Esophagus muscularis mucosa (tissue), 4 donors: ENCODE data around the gene TWNK. TPM values are rescaled to one million over a fixed set of nuclear protein-coding genes. Genes with fewer than 3 reads are reported as not detected.

ENCODE experiments used
- DNase-seq: peaks from one replicate; pipeline ENCODE4 v3.0.0-alpha.2; 2017; ENCODE audit errors: extremely low spot score
- H3K27ac ChIP-seq, 4 donors: fragments of 200-600 bp; sonication (generic); replicated peaks in 1 of 4; 1 replicate in 3 of 4; 2 replicates in 1 of 4; pipeline ENCODE4 v1.5.1; 2016 to 2019; ENCODE audit warnings: mild to moderate bottlenecking in 1 of 4
- H3K27me3 ChIP-seq, 4 donors: fragments of 200-600 bp; sonication (generic); one replicate each; pipeline versions ENCODE4 v1.5.1 to v1.6.0; 2016 to 2019
- H3K36me3 ChIP-seq, 4 donors: fragments of 200-600 bp; sonication (generic); one replicate each; pipeline ENCODE4 v1.5.1; 2016 to 2019
- H3K4me1 ChIP-seq, 4 donors: fragments of 200-600 bp; sonication (generic); one replicate each; pipeline ENCODE4 v1.5.1; 2016 to 2019
- H3K4me3 ChIP-seq, 4 donors: fragments of 200-600 bp; sonication (generic); 1 replicate in 2 of 4; 2 replicates in 2 of 4; pipeline ENCODE4 v1.5.1; 2016 to 2019; ENCODE audit warnings: mild to moderate bottlenecking in 4 of 4, moderate library complexity in 1 of 4
- H3K9me3 ChIP-seq, 4 donors: fragments of 200-600 bp; sonication (generic); 1 replicate in 3 of 4; 2 replicates in 1 of 4; pipeline ENCODE4 v1.5.1; 2016 to 2019
- CTCF ChIP-seq, 3 experiments: fragments of 200-600 bp in 2 of 3; fragments of 450-650 bp in 1 of 3; sonication (generic) in 2 of 3; IDR thresholded peaks; one replicate each; pipeline ENCODE4 v1.5.1; 2017 to 2019; ENCODE audit warnings: antibody characterized with exemption in 3 of 3, mild to moderate bottlenecking in 2 of 3, moderate library complexity in 1 of 3
- EP300 ChIP-seq: sonication (generic); formaldehyde crosslinking; IDR thresholded peaks from one replicate; pipeline ENCODE4 v1.6.1; 2017; ENCODE audit warnings: antibody characterized with exemption
- POLR2A ChIP-seq: fragments of 450-650 bp; IDR thresholded peaks from one replicate; pipeline ENCODE4 v1.6.1; 2017; ENCODE audit warnings: antibody characterized with exemption, moderate library complexity, mild to moderate bottlenecking, low read depth
- POLR2AphosphoS5 ChIP-seq, 2 donors: sonication (generic); formaldehyde crosslinking; IDR thresholded peaks; one replicate each; pipeline ENCODE4 v1.6.1; 2017; ENCODE audit warnings: antibody characterized with exemption in 2 of 2
- WGBS: methylation state at CpG from one replicate; pipeline ENCODE4 v1.1.5; 2018; 5-methylcytosine and 5-hydroxymethylcytosine counted together
- intact Hi-C: fragments of 100-400 bp; cut with DNase I; formaldehyde crosslinking; loops from one replicate; pipeline ENCODE4 v1.15.1; 2023
- total RNA-seq, 4 donors: library from RNA; depleted of rRNA; stranded (reverse); fragments of >200 nt; gene quantifications; one replicate each; pipeline versions ENCODE4 v1.1.0 to v1.2.1, GENCODE V29; 2016

TWNK gene
- total RNA-seq, 4 donors from 2014 or later: 3.7 to 11.1 (median 9.0) TPM

GRCh38 chr10:101035916-101036702, 48.8 kb downstream of the TWNK start:
- Histone ChIP-seq H3K27me3 (no peaks in the 10 kb centered on the region), H3K4me1 (peaks cover 15 to 29% (median 24%) of the 10 kb centered on the region in 4 donors), H3K9me3 (no peaks in the 10 kb centered on the region), H3K36me3 (peaks cover 31 to 61% (median 56%) of the 10 kb centered on the region in 4 donors), H3K27ac (no peak overlapping the region), H3K4me3 (no peak overlapping the region)
- 78% methylated on average over 10 of the region's 10 CpGs for WGBS
- DNase-seq: no peak
- TF ChIP-seq CTCF (IDR thresholded peaks at IDR 0.05) (no peak), POLR2AphosphoS5 (IDR thresholded peaks at IDR 0.05) (no peak), EP300 (no peak), POLR2A (no peak)
- intact Hi-C loops: no loop called here

- Histone ChIP-seq H3K27ac (no peak overlapping the region), H3K27me3 (no peaks in the 10 kb centered on the region), H3K9me3 (no peaks in the 10 kb centered on the region), H3K4me1 (peaks cover 15 to 30% (median 29%) of the 10 kb centered on the region in 4 donors), H3K4me3 (no peak overlapping the region), H3K36me3 (peaks cover 31 to 61% (median 56%) of the 10 kb centered on the region in 4 donors)
- WGBS: 74% methylated on average over 4 of the region's 7 CpGs
- intact Hi-C loops: no loop called here
- no peak for DNase-seq
- no peak for TF ChIP-seq POLR2AphosphoS5 (IDR thresholded peaks at IDR 0.05)
Measured at GRCh38 chr10:101036726-101037125, 49.4 kb downstream of the TWNK start.

GRCh38 chr10:101038484-101038883, 51.1 kb downstream of the TWNK start:
- H3K27me3 ChIP-seq: no peaks in the 10 kb centered on the region
- peaks cover 31 to 61% (median 56%) of the 10 kb centered on the region in 4 donors for H3K36me3 ChIP-seq
- no peak for TF ChIP-seq POLR2A
- TF ChIP-seq CTCF (IDR thresholded peaks at IDR 0.05): no peak
- TF ChIP-seq EP300: no peak
- no peak for TF ChIP-seq POLR2AphosphoS5 (IDR thresholded peaks at IDR 0.05)
- no peaks in the 10 kb centered on the region for H3K9me3 ChIP-seq
- H3K4me1 ChIP-seq: peaks cover 16 to 35% (median 32%) of the 10 kb centered on the region in 4 donors
- intact Hi-C loops: no loop called here
- DNase-seq: no peak
- no peak overlapping the region for H3K4me3 ChIP-seq
- no peak overlapping the region for H3K27ac ChIP-seq
- 61% methylated on average over 4 of the region's 5 CpGs for WGBS

- no peak overlapping the region for H3K27ac ChIP-seq
- H3K4me1 ChIP-seq: peaks cover 12 to 30% (median 27%) of the 10 kb centered on the region in 4 donors
- intact Hi-C loops: no loop called here
- H3K9me3 ChIP-seq: no peaks in the 10 kb centered on the region
- TF ChIP-seq CTCF (IDR thresholded peaks at IDR 0.05): no peak
- H3K27me3 ChIP-seq: no peaks in the 10 kb centered on the region
- no peak overlapping the region for H3K4me3 ChIP-seq
- WGBS: 91% methylated on average over 3 of the region's 3 CpGs
- peaks cover 31 to 54% (median 49%) of the 10 kb centered on the region in 4 donors for H3K36me3 ChIP-seq
- DNase-seq: no peak
Measured at GRCh38 chr10:101040061-101040460, 52.7 kb downstream of the TWNK start.

GRCh38 chr10:101040851-101041250, 53.5 kb downstream of the TWNK start:
- H3K4me1 ChIP-seq: peaks cover 12 to 30% (median 27%) of the 10 kb centered on the region in 4 donors
- peaks cover 0 to 1% (median 0%) of the 10 kb centered on the region in 4 donors for H3K27me3 ChIP-seq
- no peaks in the 10 kb centered on the region for H3K9me3 ChIP-seq
- WGBS: 39% methylated on average over 2 of the region's 2 CpGs
- H3K27ac ChIP-seq: peak overlapping the region in 1 of 4 donors; percentile 85
- intact Hi-C loops: no loop called here
- peaks cover 24 to 46% (median 41%) of the 10 kb centered on the region in 4 donors for H3K36me3 ChIP-seq
- DNase-seq: no peak
- H3K4me3 ChIP-seq: no peak overlapping the region
- no peak for TF ChIP-seq CTCF (IDR thresholded peaks at IDR 0.05)
- no peak for TF ChIP-seq POLR2AphosphoS5 (IDR thresholded peaks at IDR 0.05)
- TF ChIP-seq POLR2A: no peak
- TF ChIP-seq EP300: no peak
